Measurements from ENCODE around the gene PTPN1. TPM values are rescaled to one million over a fixed set of nuclear protein-coding genes. Genes with fewer than 3 reads are reported as not detected.

The PTPN1 gene
- total and polyA plus RNA-seq, 2 of the 13 experiments (the other 11 are each of a cell fraction or from before 2014, with no cell fraction given), result 17.7 to 37.2 TPM

DNA sequence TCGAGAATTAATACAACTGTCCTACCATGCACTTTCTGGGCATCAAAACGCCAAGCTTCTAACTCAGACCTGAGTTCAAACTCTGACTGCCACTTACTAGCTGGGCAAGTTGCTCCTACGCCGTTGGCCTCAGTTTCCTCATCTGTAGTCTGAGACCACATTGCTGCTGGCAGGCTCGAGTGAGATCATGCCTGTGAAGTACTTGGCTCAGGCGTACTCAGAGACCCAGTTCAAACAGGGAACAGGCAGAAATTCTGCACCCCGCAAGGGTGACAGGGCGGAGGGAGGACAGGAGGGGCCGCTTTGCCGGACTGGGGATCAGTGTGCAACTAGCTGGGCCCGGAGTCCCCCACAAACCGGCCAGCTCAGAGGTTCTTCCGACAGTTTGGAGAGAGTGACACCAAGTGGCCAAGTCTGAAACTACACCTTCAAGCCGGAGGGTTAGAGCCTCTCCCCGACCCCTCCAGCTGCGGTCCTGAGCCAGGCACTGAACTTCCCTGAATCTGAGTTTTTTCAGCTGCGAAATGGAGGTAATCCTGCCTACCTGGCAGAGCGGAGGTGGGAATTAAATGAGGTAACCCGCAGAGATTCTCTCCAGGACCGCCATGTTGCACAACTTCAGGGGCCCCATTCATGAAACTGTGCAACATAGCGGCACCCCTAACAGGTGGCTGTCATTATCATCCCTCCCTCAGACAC lies 46.0 kb upstream of the PTPN1 start (continued):
- TF ChIP-seq, protein P1, sequence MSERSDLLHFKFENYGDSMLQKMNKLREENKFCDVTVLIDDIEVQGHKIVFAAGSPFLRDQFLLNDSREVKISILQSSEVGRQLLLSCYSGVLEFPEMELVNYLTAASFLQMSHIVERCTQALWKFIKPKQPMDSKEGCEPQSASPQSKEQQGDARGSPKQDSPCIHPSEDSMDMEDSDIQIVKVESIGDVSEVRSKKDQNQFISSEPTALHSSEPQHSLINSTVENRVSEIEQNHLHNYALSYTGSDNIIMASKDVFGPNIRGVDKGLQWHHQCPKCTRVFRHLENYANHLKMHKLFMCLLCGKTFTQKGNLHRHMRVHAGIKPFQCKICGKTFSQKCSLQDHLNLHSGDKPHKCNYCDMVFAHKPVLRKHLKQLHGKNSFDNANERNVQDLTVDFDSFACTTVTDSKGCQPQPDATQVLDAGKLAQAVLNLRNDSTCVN (CRISPR knock-in tag; IDR thresholded peaks at IDR 0.05; ENCODE audit: borderline replicate concordance), result peak; percentile 17; the same call in 1 of the 2 replicates
- TF ChIP-seq, protein P2, sequence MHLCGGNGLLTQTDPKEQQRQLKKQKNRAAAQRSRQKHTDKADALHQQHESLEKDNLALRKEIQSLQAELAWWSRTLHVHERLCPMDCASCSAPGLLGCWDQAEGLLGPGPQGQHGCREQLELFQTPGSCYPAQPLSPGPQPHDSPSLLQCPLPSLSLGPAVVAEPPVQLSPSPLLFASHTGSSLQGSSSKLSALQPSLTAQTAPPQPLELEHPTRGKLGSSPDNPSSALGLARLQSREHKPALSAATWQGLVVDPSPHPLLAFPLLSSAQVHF (CRISPR knock-in tag; IDR thresholded peaks at IDR 0.05), result no peak
- TF ChIP-seq MIER3 (CRISPR knock-in tag; IDR thresholded peaks at IDR 0.05; ENCODE audit: borderline replicate concordance) (no peak; the same call in 1 of the 2 replicates), ZMYM2 (CRISPR knock-in tag; IDR thresholded peaks at IDR 0.05) (peak; percentile 58), ZNF670 (CRISPR knock-in tag; IDR thresholded peaks at IDR 0.05; ENCODE audit: borderline replicate concordance) (no peak), ZSCAN9 (CRISPR knock-in tag; IDR thresholded peaks at IDR 0.05; ENCODE audit: borderline replicate concordance) (no peak), ZNF792 (CRISPR knock-in tag; IDR thresholded peaks at IDR 0.05) (0 out of 2 replicates have a peak, but pooled peaks have one; percentile 36), HOXA9 (CRISPR knock-in tag; IDR thresholded peaks at IDR 0.05; ENCODE audit: borderline replicate concordance) (no peak), HDAC6 (IDR thresholded peaks at IDR 0.05; ENCODE audit: low read depth, low read length) (no peak), MEF2D (CRISPR knock-in tag; IDR thresholded peaks at IDR 0.05) (no peak), ZNF629 (CRISPR knock-in tag; conservative IDR thresholded peaks at IDR 0.05) (peak; percentile 99), SNAI1 (CRISPR knock-in tag; IDR thresholded peaks at IDR 0.05; ENCODE audit: borderline replicate concordance) (no peak), MXD4 (CRISPR knock-in tag; IDR thresholded peaks at IDR 0.05) (no peak), ZNF672 (CRISPR knock-in tag; IDR thresholded peaks at IDR 0.05) (no peak), ZBTB8A (CRISPR knock-in tag; IDR thresholded peaks at IDR 0.05; ENCODE audit: borderline replicate concordance, low read depth) (0 out of 2 replicates have a peak, but pooled peaks have one; percentile 65), SALL2 (CRISPR knock-in tag; IDR thresholded peaks at IDR 0.05) (peak; percentile 35; the same call in 1 of the 2 replicates), U2AF2 (IDR thresholded peaks at IDR 0.05; ENCODE audit: low read depth, low read length) (no peak)
- TF ChIP-seq, protein P3, sequence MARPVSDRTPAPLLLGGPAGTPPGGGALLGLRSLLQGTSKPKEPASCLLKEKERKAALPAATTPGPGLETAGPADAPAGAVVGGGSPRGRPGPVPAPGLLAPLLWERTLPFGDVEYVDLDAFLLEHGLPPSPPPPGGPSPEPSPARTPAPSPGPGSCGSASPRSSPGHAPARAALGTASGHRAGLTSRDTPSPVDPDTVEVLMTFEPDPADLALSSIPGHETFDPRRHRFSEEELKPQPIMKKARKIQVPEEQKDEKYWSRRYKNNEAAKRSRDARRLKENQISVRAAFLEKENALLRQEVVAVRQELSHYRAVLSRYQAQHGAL (CRISPR knock-in tag; IDR thresholded peaks at IDR 0.05; ENCODE audit: not compliant biosample characterization), result no peak
- TF ChIP-seq, protein P4, sequence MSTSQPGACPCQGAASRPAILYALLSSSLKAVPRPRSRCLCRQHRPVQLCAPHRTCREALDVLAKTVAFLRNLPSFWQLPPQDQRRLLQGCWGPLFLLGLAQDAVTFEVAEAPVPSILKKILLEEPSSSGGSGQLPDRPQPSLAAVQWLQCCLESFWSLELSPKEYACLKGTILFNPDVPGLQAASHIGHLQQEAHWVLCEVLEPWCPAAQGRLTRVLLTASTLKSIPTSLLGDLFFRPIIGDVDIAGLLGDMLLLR (CRISPR knock-in tag; IDR thresholded peaks at IDR 0.05), result no peak
- TF ChIP-seq, protein P5, sequence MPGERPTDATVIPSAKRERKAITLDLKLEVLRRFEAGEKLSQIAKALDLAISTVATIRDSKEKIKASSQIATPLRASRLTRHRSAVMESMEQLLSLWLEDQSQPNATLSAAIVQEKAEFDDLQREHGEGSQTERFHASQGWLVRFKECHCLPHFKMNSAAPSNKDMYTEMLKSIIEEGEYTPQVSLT (CRISPR knock-in tag; IDR thresholded peaks at IDR 0.05; ENCODE audit: borderline replicate concordance, low read depth), result no peak
- TF ChIP-seq, protein P6, sequence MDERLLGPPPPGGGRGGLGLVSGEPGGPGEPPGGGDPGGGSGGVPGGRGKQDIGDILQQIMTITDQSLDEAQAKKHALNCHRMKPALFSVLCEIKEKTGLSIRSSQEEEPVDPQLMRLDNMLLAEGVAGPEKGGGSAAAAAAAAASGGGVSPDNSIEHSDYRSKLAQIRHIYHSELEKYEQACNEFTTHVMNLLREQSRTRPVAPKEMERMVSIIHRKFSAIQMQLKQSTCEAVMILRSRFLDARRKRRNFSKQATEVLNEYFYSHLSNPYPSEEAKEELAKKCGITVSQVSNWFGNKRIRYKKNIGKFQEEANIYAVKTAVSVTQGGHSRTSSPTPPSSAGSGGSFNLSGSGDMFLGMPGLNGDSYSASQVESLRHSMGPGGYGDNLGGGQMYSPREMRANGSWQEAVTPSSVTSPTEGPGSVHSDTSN (CRISPR knock-in tag; IDR thresholded peaks at IDR 0.05), result no peak
- TF ChIP-seq, protein P7, sequence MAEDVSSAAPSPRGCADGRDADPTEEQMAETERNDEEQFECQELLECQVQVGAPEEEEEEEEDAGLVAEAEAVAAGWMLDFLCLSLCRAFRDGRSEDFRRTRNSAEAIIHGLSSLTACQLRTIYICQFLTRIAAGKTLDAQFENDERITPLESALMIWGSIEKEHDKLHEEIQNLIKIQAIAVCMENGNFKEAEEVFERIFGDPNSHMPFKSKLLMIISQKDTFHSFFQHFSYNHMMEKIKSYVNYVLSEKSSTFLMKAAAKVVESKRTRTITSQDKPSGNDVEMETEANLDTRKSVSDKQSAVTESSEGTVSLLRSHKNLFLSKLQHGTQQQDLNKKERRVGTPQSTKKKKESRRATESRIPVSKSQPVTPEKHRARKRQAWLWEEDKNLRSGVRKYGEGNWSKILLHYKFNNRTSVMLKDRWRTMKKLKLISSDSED (CRISPR knock-in tag; IDR thresholded peaks at IDR 0.05), result no peak
